Sigmoid colon (tissue), 7 donors: ENCODE measurements around the gene TEAD4. TPM values are rescaled to one million over a fixed set of nuclear protein-coding genes. Genes with fewer than 3 reads are reported as not detected.

Source experiments
- DNase-seq: peaks from one replicate; pipeline ENCODE4 v3.0.0-alpha.2; 2019
- H3K27ac ChIP-seq, 4 donors: fragments of 200-600 bp; sonication (generic); one replicate each; pipeline ENCODE4 v1.5.1; 2016 to 2019; ENCODE audit warnings: mild to moderate bottlenecking in 1 of 4
- H3K27me3 ChIP-seq, 3 donors: fragments of 200-600 bp; sonication (generic); one replicate each; pipeline ENCODE4 v1.5.1; 2019; ENCODE audit warnings: mild to moderate bottlenecking in 1 of 3
- H3K36me3 ChIP-seq, 4 donors: fragments of 200-600 bp; sonication (generic); one replicate each; pipeline ENCODE4 v1.5.1; 2016 to 2019
- H3K4me1 ChIP-seq, 4 donors: fragments of 200-600 bp; sonication (generic); one replicate each; pipeline ENCODE4 v1.5.1; 2017 to 2019
- H3K4me3 ChIP-seq, 4 donors: fragments of 200-600 bp; sonication (generic); one replicate each; pipeline ENCODE4 v1.5.1; 2017 to 2019; ENCODE audit warnings: mild to moderate bottlenecking in 2 of 4, moderate library complexity in 1 of 4
- H3K9me3 ChIP-seq, 4 donors: fragments of 200-600 bp in 3 of 4; sonication (generic) in 3 of 4; one replicate each; pipeline versions ENCODE4 v1.5.1 to v1.6.1; 2013 to 2019
- CTCF ChIP-seq, 4 experiments: fragments of 450-650 bp in 3 of 4; fragments of 200-600 bp in 1 of 4; IDR thresholded peaks; one replicate each; pipeline ENCODE4 v1.5.1; 2016 to 2019; ENCODE audit warnings: antibody characterized with exemption in 4 of 4, mild to moderate bottlenecking in 3 of 4, moderate library complexity in 2 of 4
- EP300 ChIP-seq, 4 donors: sonication (generic); formaldehyde crosslinking; IDR thresholded peaks; one replicate each; pipeline ENCODE4 v1.6.1; 2017; ENCODE audit warnings: antibody characterized with exemption in 4 of 4
- POLR2A ChIP-seq, 2 donors: fragments of 450-650 bp; IDR thresholded peaks; one replicate each; pipeline ENCODE4 v1.6.1; 2016; ENCODE audit warnings: antibody characterized with exemption in 2 of 2, mild to moderate bottlenecking in 2 of 2, moderate library complexity in 2 of 2
- POLR2AphosphoS5 ChIP-seq, 4 donors: sonication (generic); formaldehyde crosslinking; IDR thresholded peaks; one replicate each; pipeline ENCODE4 v1.6.1; 2017; ENCODE audit warnings: antibody characterized with exemption in 4 of 4
- WGBS, 2 donors: extraction: QIAGEN DNeasy Blood & Tissue Kit; methylation state at CpG; one replicate each; pipeline ENCODE4 v1.1.7; 2013; 5-methylcytosine and 5-hydroxymethylcytosine counted together
- intact Hi-C: fragments of 100-400 bp; cut with DNase I; formaldehyde crosslinking; loops from one replicate; pipeline ENCODE4 v1.15.1; 2023
- polyA plus RNA-seq, 3 donors: library from polyadenylated mRNA; stranded (reverse); fragments of 200-250 nt; gene quantifications; one replicate each; pipeline ENCODE4 v1.2.3, GENCODE V29; 2013
- total RNA-seq, 4 donors: library from RNA; depleted of rRNA; stranded (reverse); fragments of >200 nt; gene quantifications; one replicate each; pipeline ENCODE4 v1.1.0, GENCODE V29; 2016
- donor health status: healthy with polysubstance abuse.
- donor health status: Bipolar disorder and iron deficiency.
- donor health status: healthy.

Gene TEAD4
- total and polyA plus RNA-seq, 7 donors: 1.6 to 31.2 (median 3.8) TPM

- intact Hi-C loops: loop anchor here (5.0 to 10.0 kb wide), 2 partner anchors 60 to 1197 kb away; partner anchors contain the start of gene CCND2
- peak in 2 of 4 donors; percentile 19 to 29 for TF ChIP-seq POLR2AphosphoS5 (IDR thresholded peaks at IDR 0.05)
- TF ChIP-seq POLR2A (IDR thresholded peaks at IDR 0.05): no peak
- peaks cover 0 to 31% (median 29%) of the 10 kb centered on the region in 4 donors for H3K4me1 ChIP-seq
Measured at GRCh38 chr12:3077572-3078081, 118.4 kb downstream of the TEAD4 start.

GRCh38 chr12:3078086-3078820 is 119.1 kb downstream of the TEAD4 start:
- intact Hi-C loops: loop anchor here (5.0 to 10.0 kb wide), 2 partner anchors 59 to 1197 kb away; partner anchors contain the start of gene CCND2
- H3K36me3 ChIP-seq: no peaks in the 10 kb centered on the region
- no peak for TF ChIP-seq EP300 (IDR thresholded peaks at IDR 0.05)
- no peak for TF ChIP-seq CTCF (IDR thresholded peaks at IDR 0.05)
- no peak for TF ChIP-seq POLR2AphosphoS5 (IDR thresholded peaks at IDR 0.05)
- TF ChIP-seq POLR2A (IDR thresholded peaks at IDR 0.05): no peak
- H3K4me3 ChIP-seq: peak overlapping the region; percentile 81 to 97 (median 90)
- no peaks in the 10 kb centered on the region for H3K9me3 ChIP-seq
- H3K4me1 ChIP-seq: peaks cover 0 to 26% (median 24%) of the 10 kb centered on the region in 4 donors
- H3K27ac ChIP-seq: peak overlapping the region; percentile 88 to 95 (median 94)
- H3K27me3 ChIP-seq: no peaks in the 10 kb centered on the region
- no peak for DNase-seq
- WGBS, 2 donors: 61 to 63% methylated on average over 10 of the region's 10 CpGs

More at GRCh38 chr12:3077572-3078081, 118.4 kb downstream of the TEAD4 start:
- no peaks in the 10 kb centered on the region for H3K36me3 ChIP-seq
- no peaks in the 10 kb centered on the region for H3K27me3 ChIP-seq
- H3K9me3 ChIP-seq: no peaks in the 10 kb centered on the region
- 1% methylated on average over 32 of the region's 32 CpGs for WGBS, 2 donors
- H3K4me3 ChIP-seq: peak overlapping the region; percentile 81 to 97 (median 90)
- DNase-seq: peak; percentile 85
- peak overlapping the region; percentile 88 to 95 (median 94) for H3K27ac ChIP-seq

DNA sequence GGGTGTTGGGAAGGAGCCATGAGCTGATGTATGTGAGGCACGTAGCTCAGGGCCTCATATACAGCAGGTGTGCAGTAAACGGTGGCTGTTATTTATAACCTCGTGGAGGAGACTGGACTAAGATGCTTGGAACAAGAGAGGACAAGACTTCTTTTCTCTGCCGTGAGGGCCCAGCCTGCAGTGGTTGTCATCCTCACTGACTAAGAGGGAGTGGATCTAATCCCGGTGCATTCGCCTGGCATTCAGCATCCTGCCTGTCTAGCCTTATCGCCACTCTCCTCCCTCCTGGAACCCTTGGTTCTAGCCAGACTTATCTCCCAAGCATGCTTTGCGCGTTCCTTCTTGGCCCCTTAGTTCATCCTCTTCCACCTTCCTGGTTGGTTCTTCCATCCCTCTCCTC is 121.9 kb downstream of the TEAD4 start:
- Histone ChIP-seq H3K4me1 (peaks cover 0 to 18% (median 14%) of the 10 kb centered on the region in 4 donors), H3K27me3 (no peaks in the 10 kb centered on the region), H3K9me3 (no peaks in the 10 kb centered on the region), H3K36me3 (peaks cover 0 to 7% (median 2%) of the 10 kb centered on the region in 4 donors), H3K27ac (no peak overlapping the region), H3K4me3 (no peak overlapping the region)
- DNase-seq: no peak
- TF ChIP-seq POLR2AphosphoS5 (IDR thresholded peaks at IDR 0.05): no peak
- TF ChIP-seq POLR2A (IDR thresholded peaks at IDR 0.05): no peak
- TF ChIP-seq CTCF (IDR thresholded peaks at IDR 0.05): no peak
- TF ChIP-seq EP300 (IDR thresholded peaks at IDR 0.05): no peak
- intact Hi-C loops: no loop called here
- WGBS, 2 donors: 78 to 85% methylated on average over 9 of the region's 9 CpGs

- H3K4me3 ChIP-seq: no peak overlapping the region
- DNase-seq: no peak
- TF ChIP-seq POLR2A (IDR thresholded peaks at IDR 0.05) (no peak), CTCF (IDR thresholded peaks at IDR 0.05) (no peak)
- intact Hi-C loops: no loop called here
- H3K9me3 ChIP-seq: no peaks in the 10 kb centered on the region
- H3K4me1 ChIP-seq: peaks cover 0 to 10% (median 7%) of the 10 kb centered on the region in 4 donors
- peaks cover 0 to 7% (median 2%) of the 10 kb centered on the region in 4 donors for H3K36me3 ChIP-seq
- no peak overlapping the region for H3K27ac ChIP-seq
- no peaks in the 10 kb centered on the region for H3K27me3 ChIP-seq
- 50 to 71% methylated on average over 7 of the region's 7 CpGs for WGBS, 2 donors
Measured at GRCh38 chr12:3081886-3082285, 122.7 kb downstream of the TEAD4 start.

DNA sequence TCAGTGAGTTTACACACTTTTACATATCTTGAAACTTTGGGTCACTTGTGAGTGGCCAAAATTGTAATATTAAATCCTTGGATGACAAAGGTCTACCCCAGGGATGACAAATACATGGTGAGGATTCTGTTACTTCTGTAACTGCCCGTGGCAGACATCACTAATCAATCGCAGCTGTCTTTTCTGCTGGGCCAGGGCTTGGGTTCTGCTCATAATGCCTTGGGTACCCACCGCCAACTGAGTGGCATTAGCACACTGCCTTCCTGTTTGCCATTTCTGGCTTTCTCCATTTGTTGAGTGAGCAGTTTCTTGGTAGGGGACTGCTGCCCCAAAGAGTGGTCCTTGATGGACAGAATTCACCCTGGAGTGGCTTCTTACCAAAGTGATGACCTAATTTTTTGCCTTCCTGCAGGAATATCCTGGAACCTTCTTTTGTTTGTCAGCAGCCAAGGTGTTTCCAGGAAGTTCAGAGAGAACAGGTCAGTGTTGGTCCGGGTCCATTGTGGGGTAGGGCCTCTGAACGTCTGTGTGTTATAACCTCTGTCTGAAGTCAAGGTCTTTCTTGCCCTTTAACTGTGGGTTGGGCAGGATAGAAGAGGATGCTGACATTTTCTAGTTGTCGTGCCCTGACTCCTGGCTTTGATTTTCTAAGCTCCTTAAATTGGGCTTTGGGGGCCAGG is 124.2 kb downstream of the TEAD4 start:
- H3K9me3 ChIP-seq: no peaks in the 10 kb centered on the region
- TF ChIP-seq EP300 (IDR thresholded peaks at IDR 0.05) (no peak), POLR2A (IDR thresholded peaks at IDR 0.05) (no peak), CTCF (IDR thresholded peaks at IDR 0.05) (no peak), POLR2AphosphoS5 (IDR thresholded peaks at IDR 0.05) (no peak)
- no peak for DNase-seq
- WGBS, 2 donors: 59 to 71% methylated on average over 6 of the region's 6 CpGs
- H3K27ac ChIP-seq: peak overlapping the region in 1 of 4 donors; percentile 32
- H3K4me3 ChIP-seq: no peak overlapping the region
- intact Hi-C loops: no loop called here
- H3K27me3 ChIP-seq: no peaks in the 10 kb centered on the region
- H3K36me3 ChIP-seq: peaks cover 0 to 7% (median 2%) of the 10 kb centered on the region in 4 donors
- H3K4me1 ChIP-seq: peaks cover 0 to 2% (median 2%) of the 10 kb centered on the region in 4 donors
